ENCODE measurements around the gene SUSD5.

- no peak for TF ChIP-seq GATA2 (IDR thresholded peaks at IDR 0.05; ENCODE audit: low read depth, low read length)
- TF ChIP-seq GATA3 (IDR thresholded peaks at IDR 0.05; ENCODE audit: low read depth, low read length) = no peak
Observed at GRCh38 chr3:33119891-33120290, 98.7 kb downstream of the SUSD5 start.
